Measurements from ENCODE around the gene KLHDC7B.
"Not testable (repeated sequence)": the region's sequence is repeated elsewhere in the genome, so short reads cannot be mapped to it uniquely, and the experiment has no call there.

Gene KLHDC7B

GRCh38 chr22:50517495-50518260 is 28.0 kb upstream of the KLHDC7B start:
- no peak overlapping the region for H3K4me3 ChIP-seq (ENCODE audit: low read depth, low read length)

- H3K4me3 ChIP-seq (ENCODE audit: low read depth, low read length): no peak overlapping the region
Measured at GRCh38 chr22:50518606-50519005, 27.1 kb upstream of the KLHDC7B start.

GRCh38 chr22:50519151-50519550 is 26.5 kb upstream of the KLHDC7B start:
- H3K4me3 ChIP-seq (ENCODE audit: low read depth, low read length): no peak overlapping the region

- not testable (repeated sequence) for H3K4me3 ChIP-seq (ENCODE audit: low read depth, low read length)
Measured at GRCh38 chr22:50520184-50520583, 25.5 kb upstream of the KLHDC7B start.

- no peak overlapping the region for H3K4me3 ChIP-seq (ENCODE audit: low read depth, low read length)
Measured at GRCh38 chr22:50520826-50521453, 24.8 kb upstream of the KLHDC7B start.

GRCh38 chr22:50521710-50522109 is 24.0 kb upstream of the KLHDC7B start:
- H3K4me3 ChIP-seq (ENCODE audit: low read depth, low read length): no peak overlapping the region

- no peak overlapping the region for H3K4me3 ChIP-seq (ENCODE audit: low read depth, low read length)
Measured at GRCh38 chr22:50522208-50522805, 23.4 kb upstream of the KLHDC7B start.

GRCh38 chr22:50522806-50523438 is 22.8 kb upstream of the KLHDC7B start:
- no peak overlapping the region for H3K4me3 ChIP-seq (ENCODE audit: low read depth, low read length)

- no peak overlapping the region for H3K4me3 ChIP-seq (ENCODE audit: low read depth, low read length)
Measured at GRCh38 chr22:50523458-50523805, 22.3 kb upstream of the KLHDC7B start.

GRCh38 chr22:50523806-50524675 is 21.7 kb upstream of the KLHDC7B start:
- no peak overlapping the region for H3K4me3 ChIP-seq (ENCODE audit: low read depth, low read length)

GRCh38 chr22:50524676-50525103 is 21.0 kb upstream of the KLHDC7B start:
- H3K4me3 ChIP-seq (ENCODE audit: low read depth, low read length): peak overlapping the region; percentile 69

- H3K4me3 ChIP-seq (ENCODE audit: low read depth, low read length): peak within 1 kb of the TSS; percentile 69
Measured at GRCh38 chr22:50525104-50525857, 20.4 kb upstream of the KLHDC7B start, which contains the start of gene SCO2. Gene SCO2 (minus strand): TSS chr22:50525598. CDS start chr22:50524411, 1,187 bp downstream.

- peak overlapping the region; percentile 69 for H3K4me3 ChIP-seq (ENCODE audit: low read depth, low read length)
Measured at GRCh38 chr22:50525858-50526107, 19.9 kb upstream of the KLHDC7B start.

GRCh38 chr22:50526108-50526833 is 19.4 kb upstream of the KLHDC7B start:
- H3K4me3 ChIP-seq (ENCODE audit: low read depth, low read length): peak overlapping the region; percentile 69

- H3K4me3 ChIP-seq (ENCODE audit: low read depth, low read length): peak overlapping the region; percentile 69
Measured at GRCh38 chr22:50526834-50527801, 18.6 kb upstream of the KLHDC7B start.

GRCh38 chr22:50527921-50528681 is 17.6 kb upstream of the KLHDC7B start:
- H3K4me3 ChIP-seq (ENCODE audit: low read depth, low read length): no peak overlapping the region

- no peak overlapping the region for H3K4me3 ChIP-seq (ENCODE audit: low read depth, low read length)
Measured at GRCh38 chr22:50528682-50529415, 16.9 kb upstream of the KLHDC7B start.

All from iPS-11a (cell line).